GM19239 (cell line): ENCODE data around the gene DES.
A peak's percentile ranks its signal among the peaks of the same experiment; 100 is the strongest.
"Not testable (repeated sequence)": the region's sequence is repeated elsewhere in the genome, so short reads cannot be mapped to it uniquely, and the experiment has no call there.

ENCODE experiments used
- DNase-seq: peaks from one replicate; pipeline ENCODE4 v3.0.0; 2011; ENCODE audit warnings: low spot score; ENCODE audit not compliant: insufficient read length
- FAIRE-seq: peaks from 2 replicates; lab custom pipeline; 2011; peaks lifted over from hg19 to GRCh38; lab: Jason Lieb, UNC

Gene DES

DNA sequence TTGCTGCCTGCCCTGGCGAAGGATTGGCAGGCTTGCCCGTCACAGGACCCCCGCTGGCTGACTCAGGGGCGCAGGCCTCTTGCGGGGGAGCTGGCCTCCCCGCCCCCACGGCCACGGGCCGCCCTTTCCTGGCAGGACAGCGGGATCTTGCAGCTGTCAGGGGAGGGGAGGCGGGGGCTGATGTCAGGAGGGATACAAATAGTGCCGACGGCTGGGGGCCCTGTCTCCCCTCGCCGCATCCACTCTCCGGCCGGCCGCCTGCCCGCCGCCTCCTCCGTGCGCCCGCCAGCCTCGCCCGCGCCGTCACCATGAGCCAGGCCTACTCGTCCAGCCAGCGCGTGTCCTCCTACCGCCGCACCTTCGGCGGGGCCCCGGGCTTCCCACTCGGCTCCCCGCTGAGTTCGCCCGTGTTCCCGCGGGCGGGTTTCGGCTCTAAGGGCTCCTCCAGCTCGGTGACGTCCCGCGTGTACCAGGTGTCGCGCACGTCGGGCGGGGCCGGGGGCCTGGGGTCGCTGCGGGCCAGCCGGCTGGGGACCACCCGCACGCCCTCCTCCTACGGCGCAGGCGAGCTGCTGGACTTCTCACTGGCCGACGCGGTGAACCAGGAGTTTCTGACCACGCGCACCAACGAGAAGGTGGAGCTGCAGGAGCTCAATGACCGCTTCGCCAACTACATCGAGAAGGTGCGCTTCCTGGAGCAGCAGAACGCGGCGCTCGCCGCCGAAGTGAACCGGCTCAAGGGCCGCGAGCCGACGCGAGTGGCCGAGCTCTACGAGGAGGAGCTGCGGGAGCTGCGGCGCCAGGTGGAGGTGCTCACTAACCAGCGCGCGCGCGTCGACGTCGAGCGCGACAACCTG lies at the start of gene DES:
Gene DES, plus strand, starts transcription at position 223 of the 857 bp plus-strand sequence. Its CDS starts 86 bp downstream, at position 309.
- DNase-seq (no peak), FAIRE-seq (no peak)

DNA sequence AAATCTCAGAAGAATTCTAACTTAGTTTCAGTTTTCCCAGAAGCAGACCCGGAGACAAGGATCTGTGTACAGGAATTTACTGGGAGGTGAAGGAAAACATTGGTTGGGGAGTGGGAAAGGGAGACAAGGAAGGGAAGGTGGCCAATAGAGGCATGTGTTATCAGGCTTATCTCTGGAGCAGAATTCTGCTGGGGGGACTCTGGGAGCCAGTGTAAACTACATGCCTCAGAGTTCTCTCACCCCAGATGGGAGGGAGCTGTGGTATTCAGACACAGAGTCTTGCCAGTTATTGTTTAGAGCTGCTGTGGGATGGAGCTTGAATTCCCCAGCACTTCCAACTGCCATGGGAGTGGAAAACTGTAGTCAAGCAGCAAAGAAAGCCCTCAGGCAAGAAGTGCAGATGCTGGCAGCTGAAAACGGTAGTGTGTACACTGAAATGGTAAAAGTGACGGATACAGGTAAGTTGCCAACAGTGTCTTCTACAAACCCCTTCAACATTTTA lies 49.4 kb upstream of the DES start:
- DNase-seq (no peak), FAIRE-seq (no peak)

DNA sequence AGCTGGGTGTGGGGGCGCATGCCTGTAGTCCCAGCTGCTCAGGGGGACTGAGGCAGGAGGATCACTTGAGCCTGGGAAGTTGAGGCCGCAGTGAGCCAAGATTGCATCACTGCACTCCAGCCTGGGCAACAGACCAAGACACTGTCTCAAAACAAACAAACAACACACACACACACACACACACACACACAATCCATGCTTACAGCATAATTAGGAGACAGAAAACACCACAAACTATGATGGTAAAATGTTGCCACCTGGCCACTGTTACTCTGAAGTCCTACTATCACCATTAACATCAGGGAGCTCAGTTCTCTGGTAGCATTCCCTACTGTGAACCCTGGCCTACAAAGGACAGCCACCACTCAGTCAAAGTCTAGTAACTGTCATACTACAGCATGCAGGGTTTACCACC lies 48.7 kb upstream of the DES start:
- no peak for FAIRE-seq
- no peak for DNase-seq

DNA sequence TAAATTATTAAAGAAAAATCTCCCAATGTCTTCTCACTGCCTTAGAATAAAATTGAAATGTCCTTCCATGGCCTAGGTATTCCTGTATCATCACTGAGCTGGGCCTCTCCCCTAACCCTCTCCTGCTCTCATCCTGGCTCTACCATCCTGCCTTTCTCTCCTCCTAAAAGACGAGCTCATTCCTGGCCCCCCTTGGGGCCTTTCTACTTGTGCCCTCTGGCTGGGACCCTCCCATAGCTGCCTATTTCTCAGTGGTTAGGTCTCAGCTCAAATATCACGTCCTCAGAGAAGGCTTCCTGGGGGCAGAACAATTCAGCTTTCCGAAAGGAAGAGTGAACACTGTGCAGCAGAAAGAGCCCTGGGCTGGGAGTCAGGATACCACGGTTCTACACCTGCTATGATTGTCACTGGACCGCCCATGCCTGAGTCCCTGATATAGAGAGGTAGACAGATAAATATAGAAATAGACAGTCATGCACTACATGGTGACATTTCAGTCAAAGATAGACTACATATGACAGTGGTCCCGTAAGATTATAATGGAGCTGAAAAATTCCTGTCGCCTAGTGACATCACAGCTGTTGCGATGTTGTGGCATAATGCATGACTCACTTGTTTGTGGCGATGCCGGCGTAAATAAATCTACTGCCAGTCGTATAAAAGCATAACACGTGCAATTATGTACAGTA lies 39.9 kb upstream of the DES start:
- DNase-seq (no peak), FAIRE-seq (no peak)

DNA sequence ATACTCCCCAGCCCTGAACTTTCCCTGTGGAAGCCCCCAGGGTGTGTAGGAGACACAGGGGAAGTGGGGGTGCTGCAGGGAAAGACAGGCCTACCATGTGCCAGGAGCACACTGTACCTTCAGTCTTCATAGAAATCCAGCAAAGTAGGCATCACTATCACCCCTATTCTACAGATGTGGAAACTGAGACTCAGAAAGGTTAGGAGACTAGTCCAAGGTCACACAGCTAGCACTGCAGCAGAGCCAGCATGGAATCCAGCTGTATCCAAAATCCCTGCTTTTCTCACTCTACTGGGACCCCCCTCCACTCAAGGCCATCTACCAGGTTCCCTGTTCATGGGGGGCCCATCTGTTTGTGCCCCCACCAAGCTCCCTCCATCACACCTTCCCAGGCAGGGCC lies 37.3 kb upstream of the DES start:
- FAIRE-seq (no peak), DNase-seq (no peak)

DNA sequence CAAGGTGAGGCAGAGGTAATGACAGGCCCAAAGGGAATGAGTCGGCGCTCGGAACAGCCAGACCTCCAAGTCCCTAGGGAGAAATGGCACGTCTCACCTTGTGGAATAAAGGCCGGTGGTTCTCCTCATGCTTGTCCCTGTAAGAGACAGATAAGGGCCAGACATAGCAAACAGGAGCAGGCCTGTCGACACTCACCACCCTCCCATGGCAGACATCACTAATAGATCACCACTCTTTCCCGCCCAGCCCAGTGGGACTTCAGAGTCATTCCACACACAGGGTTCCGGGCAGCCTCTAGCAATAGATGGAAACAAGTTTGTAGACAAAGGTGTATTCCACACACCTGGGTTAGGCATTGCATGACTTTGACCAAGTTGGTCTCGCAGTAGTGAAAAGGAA lies 36.7 kb upstream of the DES start:
- FAIRE-seq (no peak), DNase-seq (no peak)

DNA sequence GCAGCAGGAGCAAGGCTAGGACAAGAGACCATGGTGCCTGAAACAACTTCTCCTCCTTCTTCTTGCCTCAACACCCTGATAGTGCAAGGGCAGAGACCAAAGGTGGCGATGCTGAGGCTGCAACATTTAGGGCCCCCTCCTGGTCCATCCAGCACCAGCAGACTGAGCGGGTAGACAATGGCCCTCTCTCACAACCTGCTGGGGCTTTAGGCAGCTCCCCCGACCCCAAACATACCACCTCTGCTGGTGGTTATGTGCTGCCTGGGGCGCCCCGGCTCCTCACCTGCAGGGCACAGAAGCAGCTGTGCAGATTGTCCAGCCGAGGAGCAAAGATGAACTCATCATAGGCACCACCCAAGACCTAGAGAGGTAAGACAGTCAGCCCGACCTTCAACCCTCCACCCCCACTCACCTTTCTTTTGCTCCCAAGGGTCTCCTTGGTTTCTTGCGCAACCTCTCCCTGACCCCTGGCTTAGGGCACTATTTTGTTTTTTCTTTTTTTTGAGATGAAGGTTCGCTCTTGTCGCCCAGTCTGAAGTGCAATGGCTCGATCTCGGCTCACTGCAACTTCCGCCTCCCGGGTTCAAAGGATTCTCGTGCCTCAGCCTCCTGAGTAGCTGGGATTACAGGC lies 34.0 kb upstream of the DES start:
- DNase-seq (no peak), FAIRE-seq (no peak)

DNA sequence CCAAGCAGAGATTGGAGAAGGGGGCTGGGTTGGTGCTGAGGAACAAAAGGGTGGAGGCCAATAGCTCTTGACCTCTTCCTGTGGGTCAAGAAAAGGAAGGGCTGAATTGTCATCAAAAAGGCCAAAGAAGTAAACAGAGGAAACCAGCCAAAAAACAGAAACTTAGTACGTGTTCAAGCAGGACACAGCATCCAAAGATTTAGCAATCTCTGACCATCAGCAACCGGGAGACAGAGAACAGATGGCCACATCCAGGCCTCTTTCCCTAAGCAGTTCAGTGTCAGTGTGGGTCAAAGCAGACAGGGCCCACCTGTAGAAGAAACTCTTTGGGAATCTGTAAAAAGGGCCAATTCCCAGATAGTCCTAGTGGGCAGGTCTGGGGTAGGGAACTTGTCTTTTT lies 33.3 kb upstream of the DES start:
- FAIRE-seq: no peak

DNA sequence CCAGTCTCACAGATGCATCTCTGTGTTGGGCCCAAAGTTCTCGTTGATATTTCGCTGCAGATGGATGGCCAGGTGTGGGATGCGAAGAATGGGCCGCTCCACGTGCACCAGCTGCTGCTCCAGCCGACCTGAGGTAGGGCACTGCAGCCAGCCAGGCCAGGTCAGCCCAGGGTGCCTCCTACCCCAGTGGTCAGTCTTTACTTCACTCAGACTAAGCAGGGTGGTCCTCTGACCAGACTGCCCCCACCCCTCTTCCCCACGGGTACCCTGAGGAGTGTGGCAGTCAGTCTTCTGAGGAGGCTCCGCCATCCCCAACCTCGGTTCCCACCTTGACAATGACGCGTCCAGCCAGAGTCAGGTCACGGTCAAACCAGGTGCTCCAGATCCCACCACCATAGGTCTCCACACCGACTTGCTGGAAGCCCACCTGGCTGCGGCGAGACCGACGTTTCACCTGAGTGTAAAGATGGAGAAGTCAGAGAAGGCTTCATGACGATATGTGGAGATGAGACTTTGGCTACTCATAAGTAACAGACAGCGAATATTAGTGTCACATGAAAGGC lies 32.1 kb upstream of the DES start:
- DNase-seq: no peak
- no peak for FAIRE-seq

More for the DNA sequence above, 33.3 kb upstream of the DES start:
- DNase-seq: no peak

DNA sequence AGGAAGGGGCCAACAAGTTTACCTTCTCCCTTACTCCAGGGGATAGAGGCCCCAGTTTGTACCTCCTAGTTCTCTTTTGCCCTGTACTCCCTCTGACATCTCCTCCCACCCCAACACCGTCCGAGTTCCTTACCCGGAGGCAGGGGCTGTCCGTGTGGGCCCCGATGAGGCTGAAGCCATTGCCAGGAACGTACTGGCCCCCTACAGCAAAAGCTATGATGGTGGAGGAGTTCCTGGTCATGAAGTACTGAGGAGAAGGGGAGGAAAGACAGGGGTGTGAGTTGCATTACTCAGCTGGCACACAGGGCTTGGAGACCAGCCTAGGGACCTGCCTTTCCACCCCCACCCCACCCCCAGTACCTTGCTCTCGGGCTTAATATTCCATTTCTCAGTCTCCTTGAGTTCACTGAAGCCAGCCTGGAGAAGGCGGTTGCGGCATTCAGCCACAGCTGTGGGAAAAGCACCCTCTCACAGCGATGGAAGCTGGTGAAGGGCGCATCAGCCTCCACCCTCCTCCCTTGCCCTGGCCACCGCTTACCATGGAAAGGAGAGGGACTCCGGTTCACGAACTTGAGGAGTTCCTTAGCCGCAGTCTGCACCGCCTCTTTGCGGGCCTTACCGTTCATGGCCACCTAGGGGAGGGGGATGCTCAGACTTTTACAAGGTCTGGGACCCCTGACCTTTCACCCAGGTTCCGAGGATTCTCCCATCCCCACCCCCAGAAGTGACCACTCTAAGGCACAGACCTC lies 31.5 kb upstream of the DES start:
- DNase-seq (no peak), FAIRE-seq (no peak)

DNA sequence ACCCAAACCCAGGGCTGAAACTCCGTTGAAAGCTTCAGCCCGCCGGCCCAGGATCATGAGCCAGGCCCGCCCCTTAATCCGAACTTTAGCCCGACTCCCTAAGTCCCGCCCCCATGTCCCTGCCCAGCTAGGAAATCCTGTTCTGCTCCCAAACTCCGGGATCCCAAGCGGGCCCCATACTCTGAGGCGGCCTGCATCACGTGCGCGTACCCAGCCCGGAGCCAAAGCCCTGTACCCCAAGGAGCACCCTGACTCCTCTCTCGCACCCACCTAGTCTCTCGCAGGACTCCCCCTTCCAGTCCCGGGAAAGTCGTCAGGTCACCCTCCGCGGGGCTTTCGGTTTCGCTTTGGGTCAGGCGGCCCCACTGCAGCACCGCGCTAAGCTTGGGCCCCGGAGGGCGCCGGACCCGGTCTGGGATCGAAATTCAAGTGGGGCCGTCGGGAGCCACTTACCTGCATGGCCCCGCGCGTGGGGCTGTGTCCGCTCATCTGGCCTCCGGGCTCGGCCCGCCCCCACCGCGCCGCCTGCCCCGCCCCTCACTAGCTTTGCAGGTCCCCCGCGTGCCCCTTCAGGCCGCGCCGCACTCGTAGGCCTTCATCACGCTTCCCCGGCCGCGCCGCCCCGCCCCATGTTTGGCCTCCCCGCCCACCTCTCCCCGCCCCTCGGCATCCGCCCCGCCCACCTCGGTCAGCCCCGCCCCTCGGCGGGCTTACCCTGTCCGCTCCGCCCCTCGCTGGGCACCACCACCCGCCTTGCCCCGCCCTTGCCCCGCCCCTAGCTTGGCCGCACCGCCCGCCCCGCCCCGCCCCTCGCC lies 30.7 kb upstream of the DES start, which contains the start of gene DNPEP:
Gene DNPEP, minus strand, starts transcription at position 607 of the 815 bp plus-strand sequence. Its CDS starts 118 bp downstream, at position 489.
- FAIRE-seq (peak; percentile 75), DNase-seq (peak; percentile 78)

DNA sequence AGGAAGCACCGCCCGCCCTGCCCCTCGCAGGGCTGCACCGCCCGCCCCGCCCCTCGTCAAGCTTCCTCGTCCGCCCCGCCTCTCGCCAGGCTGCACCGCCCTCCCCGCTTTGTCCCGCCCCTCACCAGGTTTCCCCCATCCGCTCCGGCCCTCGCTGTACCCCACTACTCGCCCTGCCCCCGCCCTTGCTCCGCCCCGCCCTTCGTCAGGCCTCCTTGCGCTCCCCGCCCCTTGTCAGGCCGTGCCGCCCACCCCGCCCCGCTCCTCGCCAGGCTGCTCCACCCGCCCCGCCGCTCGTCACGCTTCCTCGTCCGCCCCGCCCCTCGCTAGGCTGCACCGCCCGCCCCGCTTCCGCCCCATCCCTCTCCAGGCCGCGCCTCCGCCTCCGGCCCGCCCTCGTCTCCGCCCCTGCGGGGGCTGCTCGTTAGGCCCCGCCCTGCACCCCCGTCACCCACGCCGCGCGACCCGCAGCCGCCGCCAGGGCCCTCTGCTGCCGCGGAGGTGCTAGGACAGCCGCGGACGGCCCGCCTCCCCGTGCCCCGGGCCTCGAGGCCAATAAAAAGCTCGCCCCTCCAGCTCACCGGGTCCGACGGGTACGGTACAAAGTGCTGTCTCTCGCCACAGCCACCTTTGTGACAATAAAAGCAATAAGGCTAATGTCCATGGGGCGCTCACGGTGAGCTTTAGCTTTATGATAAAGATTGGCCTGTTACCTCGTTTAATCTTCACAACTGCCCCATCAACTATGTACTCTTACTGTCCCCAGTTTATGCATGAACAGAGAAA lies 29.9 kb upstream of the DES start:
- FAIRE-seq: peak; percentile 90

DNA sequence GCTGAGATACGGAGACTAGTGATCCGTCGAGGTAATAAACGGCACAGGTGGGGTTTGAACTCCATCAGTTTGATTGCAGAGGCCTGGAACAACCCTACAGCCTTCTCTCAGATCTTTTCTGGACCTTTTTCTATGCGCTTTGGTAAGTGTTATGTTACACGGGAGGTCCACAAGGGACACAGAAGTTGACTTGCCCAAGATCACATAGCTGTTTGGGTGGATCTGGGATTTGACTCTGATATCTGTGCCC lies 29.3 kb upstream of the DES start:
- DNase-seq (no peak), FAIRE-seq (peak; percentile 76)

More for the DNA sequence above, 29.9 kb upstream of the DES start:
- peak; percentile 84 for DNase-seq

DNA sequence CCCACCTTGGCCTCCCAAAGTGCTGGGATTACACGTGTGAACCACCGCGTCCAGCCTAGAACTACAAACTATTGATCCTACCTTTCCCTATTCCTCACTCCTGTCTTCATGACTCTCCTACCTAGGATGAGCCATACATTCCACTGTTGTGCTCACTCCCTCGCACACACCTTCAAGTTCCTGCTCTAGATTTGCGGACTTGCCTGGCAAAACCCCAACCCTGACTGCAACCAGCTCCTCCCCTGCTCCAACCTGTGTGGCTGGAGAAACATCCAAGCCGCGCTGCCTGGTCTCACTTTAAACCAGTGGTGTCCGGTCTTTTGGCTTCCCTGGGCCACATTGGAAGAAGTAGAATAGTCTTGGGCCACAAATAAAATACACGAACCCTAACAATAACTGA lies 25.4 kb upstream of the DES start:
- FAIRE-seq (no peak), DNase-seq (no peak)

DNA sequence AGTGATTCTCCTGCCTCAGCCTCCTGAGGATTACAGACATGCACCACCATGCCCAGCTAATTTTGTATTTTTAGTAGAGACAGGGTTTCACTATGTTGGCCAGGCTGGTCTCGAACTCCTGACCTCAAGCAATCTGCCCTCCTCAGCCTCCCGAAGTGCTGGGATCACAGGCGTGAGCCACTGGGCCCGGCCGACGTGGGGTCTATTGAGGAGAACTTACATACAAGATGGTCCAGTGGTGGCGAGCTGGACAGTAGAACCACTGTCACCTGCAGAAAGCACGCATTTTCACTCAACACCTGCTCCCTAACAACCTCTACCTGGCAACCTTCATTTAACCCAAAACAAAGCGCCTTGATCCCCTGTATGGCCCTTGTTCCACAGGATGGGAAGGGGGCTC lies 23.1 kb upstream of the DES start:
- DNase-seq, FAIRE-seq: not testable (repeated sequence)

DNA sequence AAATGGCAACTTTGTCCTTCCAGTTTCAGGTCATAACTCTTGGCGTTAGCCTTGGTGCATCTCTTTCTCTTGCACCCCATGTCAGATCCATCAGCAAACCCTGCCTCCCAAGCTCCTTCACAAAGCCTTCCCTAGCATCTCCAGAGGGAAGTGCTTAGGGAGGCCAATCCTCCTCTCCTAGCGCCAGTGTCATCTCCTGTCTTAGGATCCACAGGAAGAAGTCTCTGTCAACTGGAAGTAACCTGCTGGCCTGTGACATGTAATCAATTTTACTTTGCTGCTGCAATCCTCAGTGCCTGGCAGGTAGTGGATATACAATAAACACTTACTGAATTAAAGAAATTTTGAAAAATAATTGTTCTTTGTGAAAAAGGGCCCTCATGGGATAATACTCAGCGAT lies 22.6 kb upstream of the DES start:
- FAIRE-seq (no peak), DNase-seq (no peak)

DNA sequence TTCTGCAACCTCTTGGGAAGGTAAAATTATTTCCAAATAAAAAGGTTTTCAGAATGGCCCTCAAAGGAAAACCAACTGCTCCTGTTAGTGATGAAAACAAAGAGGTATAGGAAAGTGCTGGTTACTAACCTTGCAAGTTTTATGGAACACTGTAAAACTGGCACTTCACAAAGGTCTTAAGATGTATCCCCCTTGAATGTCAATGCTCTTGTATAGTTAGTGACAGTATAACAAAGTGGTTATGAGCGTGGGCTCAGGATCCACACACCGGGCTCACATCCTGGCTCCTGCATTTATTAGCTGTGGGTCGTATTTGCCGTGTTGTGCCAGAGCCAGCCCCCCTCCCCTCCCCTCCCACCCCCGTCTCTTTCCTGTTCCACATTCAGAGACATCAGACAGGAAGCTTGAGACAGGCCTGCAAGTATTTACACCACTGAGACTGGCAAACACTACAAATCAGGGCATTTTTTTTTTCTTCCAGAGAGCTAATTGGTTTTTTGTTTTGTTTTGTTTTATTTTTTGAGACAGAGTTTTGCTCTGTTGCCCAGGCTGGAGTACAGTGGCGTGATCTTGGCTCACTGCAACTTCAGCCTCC lies 21.2 kb upstream of the DES start:
- DNase-seq: no peak
- FAIRE-seq: no peak

DNA sequence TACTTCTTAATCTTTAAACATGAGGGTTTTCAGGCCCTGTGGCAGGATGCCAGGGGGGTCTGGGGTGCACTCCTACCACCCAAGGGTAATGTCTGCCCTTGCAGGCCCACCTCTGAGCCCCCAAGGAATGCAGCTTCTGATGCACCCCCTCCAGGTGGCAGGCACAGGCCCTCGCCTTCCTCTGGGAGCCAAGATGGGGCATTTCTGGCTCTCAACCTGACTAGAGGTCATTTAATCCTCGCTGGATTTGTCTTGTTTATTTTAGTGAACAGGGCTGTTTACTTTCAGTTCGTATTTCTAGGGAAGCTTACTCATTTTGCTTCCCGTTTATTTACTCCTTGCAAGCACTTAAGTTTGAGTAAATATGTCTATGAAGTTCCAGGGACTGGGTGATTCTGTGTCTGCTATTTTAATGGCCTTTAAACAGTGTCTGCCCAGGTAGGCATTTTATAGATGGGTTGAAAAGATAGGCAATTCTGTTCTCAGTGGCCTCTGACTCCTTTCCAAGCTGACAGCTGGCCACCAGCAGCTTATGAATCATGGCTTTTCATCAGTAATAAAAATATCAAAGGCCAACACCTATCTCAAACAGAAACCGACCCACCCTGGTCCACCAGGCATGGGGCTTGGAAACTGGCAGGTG lies 19.3 kb upstream of the DES start:
- DNase-seq (no peak), FAIRE-seq (no peak)
